Umbilical cord (tissue), 2 donors: ENCODE results near the gene TAF1C. TPM values are rescaled to one million over a fixed set of nuclear protein-coding genes. Genes with fewer than 3 reads are reported as not detected.
"Not testable (repeated sequence)": the region's sequence is repeated elsewhere in the genome, so short reads cannot be mapped to it uniquely, and the experiment has no call there.

Experiments
- DNase-seq: peaks from one replicate; pipeline ENCODE4 v3.0.0-alpha.2; 2015; ENCODE audit warnings: low spot score
- total RNA-seq: library from RNA; depleted of rRNA; stranded (reverse); fragments of >200 nt; gene quantifications from one replicate; pipeline ENCODE4 v1.2.3, GENCODE V29; 2014; ENCODE audit warnings: low replicate concordance; ENCODE audit not compliant: insufficient read depth

Gene TAF1C, protein sequence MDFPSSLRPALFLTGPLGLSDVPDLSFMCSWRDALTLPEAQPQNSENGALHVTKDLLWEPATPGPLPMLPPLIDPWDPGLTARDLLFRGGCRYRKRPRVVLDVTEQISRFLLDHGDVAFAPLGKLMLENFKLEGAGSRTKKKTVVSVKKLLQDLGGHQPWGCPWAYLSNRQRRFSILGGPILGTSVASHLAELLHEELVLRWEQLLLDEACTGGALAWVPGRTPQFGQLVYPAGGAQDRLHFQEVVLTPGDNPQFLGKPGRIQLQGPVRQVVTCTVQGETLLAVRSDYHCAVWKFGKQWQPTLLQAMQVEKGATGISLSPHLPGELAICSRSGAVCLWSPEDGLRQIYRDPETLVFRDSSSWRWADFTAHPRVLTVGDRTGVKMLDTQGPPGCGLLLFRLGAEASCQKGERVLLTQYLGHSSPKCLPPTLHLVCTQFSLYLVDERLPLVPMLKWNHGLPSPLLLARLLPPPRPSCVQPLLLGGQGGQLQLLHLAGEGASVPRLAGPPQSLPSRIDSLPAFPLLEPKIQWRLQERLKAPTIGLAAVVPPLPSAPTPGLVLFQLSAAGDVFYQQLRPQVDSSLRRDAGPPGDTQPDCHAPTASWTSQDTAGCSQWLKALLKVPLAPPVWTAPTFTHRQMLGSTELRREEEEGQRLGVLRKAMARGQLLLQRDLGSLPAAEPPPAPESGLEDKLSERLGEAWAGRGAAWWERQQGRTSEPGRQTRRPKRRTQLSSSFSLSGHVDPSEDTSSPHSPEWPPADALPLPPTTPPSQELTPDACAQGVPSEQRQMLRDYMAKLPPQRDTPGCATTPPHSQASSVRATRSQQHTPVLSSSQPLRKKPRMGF
- 9.4 TPM for total RNA-seq

- peak; percentile 94 for DNase-seq
These were observed at the start of gene TAF1C for GRCh38 chr16:84186685-84187437. TSS of gene TAF1C (minus strand) at chr16:84187057. CDS start at chr16:84184988, 2,069 bp downstream.

- DNase-seq = peak; percentile 74
These were observed 47.7 kb upstream of the TAF1C start for GRCh38 chr16:84234321-84235241.

DNA sequence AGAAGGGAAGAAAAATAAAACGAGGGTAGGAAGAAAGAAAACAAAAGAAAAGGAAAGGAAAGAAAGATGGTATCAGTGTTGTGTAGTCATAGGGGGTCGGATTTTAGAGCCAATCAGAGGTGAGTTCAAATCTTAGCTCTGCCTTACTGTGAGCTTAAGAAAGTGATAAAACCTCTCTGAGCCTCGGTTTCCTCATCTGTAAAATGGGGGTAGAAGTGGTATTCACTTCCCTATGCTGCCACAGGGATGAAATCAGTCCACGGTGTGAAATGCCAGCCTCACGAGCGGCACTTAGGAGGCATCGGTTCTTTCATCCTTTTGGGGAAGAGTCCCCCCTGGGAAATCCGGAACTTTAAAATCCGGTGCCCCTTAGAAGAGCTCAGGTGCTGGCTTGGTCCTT lies 46.9 kb upstream of the TAF1C start:
- DNase-seq = no peak

GRCh38 chr16:84232969-84233368 lies 46.1 kb upstream of the TAF1C start:
- DNase-seq = no peak

GRCh38 chr16:84232060-84232459 lies 45.2 kb upstream of the TAF1C start:
- DNase-seq = no peak

DNA sequence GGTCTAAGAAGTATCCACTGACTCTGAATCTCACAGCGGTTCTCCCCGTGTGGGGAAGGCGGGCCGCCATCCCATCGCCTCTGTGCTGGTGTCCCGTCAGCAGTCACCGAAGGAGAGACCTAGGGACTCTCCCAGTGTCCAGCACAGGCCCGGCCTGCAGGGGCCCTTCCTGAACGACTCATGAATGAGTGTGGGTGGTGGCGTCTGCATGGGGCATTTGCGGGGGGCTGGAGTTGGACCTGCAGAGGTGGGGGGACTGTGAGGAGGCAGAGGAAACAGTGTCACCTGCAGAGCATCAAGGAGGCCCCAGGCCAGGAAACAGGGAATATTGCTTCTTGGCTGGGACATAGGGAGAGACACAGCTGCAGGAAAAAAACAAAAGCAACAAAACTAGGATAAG lies 42.6 kb upstream of the TAF1C start:
- DNase-seq = no peak

DNA sequence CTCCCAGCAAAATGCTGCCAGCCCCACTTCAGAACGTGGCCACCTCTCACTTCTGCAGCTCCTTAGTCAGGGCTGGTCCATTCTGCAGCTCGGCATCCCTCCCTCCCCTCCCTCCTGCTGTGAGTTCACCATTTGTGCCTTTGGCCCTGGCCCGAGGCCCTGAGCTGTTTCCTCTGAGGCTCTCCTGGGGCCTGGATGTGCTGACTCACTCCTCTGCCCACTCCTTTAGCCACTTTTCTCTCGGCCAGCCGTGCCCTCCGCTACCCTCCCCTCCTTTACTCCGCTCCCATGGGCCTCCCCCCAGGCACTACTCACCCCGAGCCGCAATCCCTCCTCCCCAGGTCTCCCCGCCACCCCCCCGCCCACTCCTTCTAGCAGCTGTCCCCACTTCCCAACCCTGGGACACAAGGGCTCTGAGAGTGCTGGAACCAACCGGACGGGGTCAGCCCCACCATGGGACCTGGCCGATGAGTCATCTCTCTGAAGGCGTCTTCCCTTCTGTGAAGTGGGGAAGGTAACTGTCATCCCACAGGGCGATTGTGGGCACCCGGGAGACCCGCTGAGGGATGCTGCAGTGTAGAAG lies 41.5 kb upstream of the TAF1C start:
- DNase-seq = peak; percentile 85

DNA sequence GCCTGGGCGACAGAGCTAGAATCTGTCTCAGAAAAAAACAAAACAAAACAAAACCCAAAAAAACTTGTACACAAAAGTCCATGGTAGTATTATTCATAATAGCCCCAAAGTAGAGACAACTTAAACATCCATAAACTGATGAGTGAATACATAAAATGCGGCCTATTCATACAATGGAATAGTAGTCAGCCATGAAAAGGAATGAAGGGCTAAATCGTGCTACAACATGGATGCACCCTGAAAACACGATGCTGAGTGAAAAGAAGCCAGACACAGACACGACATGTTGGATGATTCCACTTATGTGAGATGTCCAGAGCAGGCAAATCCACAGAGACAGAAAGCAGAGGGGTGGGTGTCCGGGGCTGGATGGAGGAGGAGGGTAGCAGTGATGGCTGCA lies 40.7 kb upstream of the TAF1C start:
- DNase-seq = no peak

DNA sequence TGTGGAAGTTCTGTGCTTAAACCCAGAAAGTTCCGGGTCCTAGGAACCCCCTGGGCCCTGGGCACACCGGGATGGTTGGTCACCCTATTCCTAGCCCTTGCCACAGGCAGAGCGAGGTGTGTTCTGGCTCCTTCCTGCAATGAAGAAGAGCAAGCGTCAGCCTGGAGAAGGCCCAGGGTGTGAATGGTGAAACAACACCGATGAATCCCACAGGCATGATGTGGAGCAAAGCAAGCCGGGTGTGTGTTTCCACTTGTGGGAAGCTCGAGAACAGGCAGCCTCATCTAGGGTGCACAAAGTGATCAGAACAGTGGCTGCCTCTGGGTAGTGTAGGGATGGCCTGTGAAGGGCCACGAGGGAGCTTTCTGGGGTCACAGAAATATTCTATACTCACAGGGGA lies 39.2 kb upstream of the TAF1C start:
- DNase-seq = no peak

- no peak for DNase-seq
These were observed 38.7 kb upstream of the TAF1C start for GRCh38 chr16:84225571-84225970.

GRCh38 chr16:84225126-84225525 lies 38.3 kb upstream of the TAF1C start:
- DNase-seq = no peak

DNA sequence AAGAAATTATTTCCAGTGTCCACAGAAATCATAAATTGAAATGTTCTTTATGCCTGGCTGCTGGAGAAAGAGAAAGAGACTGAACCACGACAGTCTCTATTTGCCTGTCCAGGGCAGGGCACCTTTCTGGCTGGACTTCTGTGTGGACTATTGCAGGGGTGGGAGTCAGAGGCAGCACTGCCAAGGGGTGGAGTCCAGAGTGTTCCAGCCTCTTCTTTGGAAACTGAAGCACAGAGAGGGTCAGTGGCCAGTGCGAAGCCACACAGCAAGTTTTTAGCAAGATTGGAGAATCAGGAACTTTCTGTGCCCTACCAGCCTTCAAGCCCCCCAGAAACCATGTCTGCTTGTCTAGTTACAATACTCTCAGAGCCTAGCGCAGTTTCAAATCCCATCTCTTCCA lies 37.7 kb upstream of the TAF1C start:
- DNase-seq = no peak

- DNase-seq = no peak
These were observed 36.6 kb upstream of the TAF1C start for GRCh38 chr16:84223456-84223855.

DNA sequence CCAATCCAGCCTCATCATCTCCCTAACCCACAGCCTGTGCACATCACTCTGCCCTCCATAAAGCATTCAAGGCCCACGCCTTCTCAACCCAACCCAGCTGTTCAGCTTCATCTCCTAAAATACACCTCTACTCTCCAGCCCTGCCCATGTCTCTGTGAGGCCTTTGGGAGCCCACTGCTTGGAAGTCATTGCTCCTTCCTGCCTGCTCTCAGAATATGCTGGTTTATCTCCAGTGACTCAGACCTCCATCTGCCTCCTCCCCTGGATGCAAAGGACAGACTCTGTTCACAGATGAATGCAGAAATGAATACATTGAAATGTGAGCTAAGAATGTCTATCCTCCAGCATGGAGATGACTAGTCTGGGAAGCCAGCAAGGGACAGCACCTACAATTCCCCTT lies 34.0 kb upstream of the TAF1C start:
- peak; percentile 64 for DNase-seq

DNA sequence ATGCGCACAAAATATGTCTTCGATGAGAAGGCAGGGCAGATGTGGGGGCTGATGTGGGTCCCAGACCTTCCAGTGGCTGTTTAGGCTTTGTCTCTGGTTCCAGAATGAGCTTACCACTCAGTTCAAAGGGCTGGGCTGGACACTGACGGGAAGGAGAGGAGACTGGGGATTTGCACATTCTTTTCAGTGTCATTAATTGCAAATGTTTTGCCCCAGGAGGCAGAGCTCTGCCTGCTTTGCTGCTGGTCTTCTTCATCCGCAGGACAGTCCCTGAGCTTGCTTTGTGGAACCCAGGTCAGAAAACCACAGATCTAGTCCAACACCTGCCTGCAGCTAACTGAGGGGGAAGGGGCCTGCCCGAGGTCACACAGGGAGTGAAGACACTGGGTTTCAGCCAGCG lies 32.1 kb upstream of the TAF1C start:
- DNase-seq = no peak

DNA sequence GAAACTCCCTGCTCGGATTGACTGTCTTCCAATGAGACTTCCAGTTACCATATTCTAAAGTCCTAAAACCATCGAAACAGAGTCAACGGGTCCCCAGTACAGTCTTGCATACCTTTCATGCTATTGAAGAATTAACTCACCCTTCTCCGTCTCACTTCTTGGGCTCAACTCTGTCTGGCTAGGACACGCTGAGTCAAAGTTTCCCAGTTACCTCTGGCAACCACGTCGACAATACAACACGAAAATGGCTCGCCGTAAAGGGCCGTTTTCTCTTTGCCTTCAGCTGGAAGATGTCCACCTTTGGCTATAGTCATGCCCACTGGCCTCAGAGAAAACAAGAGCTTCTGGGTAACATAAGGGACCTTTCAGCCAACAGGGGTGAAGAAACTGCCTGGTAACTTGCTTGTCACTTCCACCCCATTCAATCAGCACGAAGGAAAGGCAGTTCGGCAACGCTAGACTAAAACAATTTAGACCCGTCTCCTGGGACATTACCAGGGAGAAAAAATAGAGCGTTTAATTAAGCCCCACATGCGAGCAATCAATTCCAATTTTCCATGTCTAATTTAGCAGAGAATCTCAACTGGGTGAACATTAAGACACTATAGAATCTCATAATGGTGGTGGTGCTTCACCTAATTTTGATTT lies 31.4 kb upstream of the TAF1C start:
- no peak for DNase-seq

DNA sequence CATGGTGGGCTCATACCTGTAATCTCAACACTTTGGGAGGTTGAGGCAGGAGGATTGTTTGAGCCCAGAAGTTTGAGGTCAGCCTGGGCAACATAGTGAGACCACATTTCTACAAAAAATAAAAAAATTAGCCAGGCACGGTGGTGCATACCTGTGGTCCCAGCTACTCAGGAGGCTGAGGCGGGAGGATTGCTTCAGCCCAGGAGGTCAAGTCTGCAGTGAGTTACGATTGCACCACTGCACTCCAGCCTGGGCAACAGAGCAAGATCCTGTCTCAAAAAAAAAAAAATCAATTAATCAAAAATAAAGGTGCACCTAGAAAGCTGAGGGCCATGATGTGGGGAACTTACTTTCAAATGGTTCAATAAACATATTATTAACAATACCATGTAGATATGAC lies 29.3 kb upstream of the TAF1C start:
- not testable (repeated sequence) for DNase-seq

DNA sequence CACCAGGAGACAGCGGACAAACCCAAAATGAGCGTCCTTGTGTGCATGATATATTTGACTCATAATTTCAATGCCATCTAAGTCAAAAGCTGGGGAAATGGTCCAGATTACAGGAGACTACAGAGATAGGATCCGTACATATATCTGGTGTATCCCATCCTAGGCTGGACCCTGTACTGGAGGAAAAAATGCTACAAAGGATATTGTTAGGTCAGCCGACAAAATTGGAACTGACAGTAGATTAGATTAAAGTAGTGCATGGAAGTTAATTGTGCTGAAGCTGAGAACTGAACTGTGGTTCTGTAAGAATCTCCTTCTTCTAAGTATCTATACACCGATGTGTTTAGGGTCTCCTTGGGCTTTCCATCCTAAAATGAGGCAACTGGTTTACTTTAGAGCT lies 28.7 kb upstream of the TAF1C start:
- DNase-seq = no peak

- DNase-seq = no peak
These were observed 27.7 kb upstream of the TAF1C start for GRCh38 chr16:84214451-84215066.

DNA sequence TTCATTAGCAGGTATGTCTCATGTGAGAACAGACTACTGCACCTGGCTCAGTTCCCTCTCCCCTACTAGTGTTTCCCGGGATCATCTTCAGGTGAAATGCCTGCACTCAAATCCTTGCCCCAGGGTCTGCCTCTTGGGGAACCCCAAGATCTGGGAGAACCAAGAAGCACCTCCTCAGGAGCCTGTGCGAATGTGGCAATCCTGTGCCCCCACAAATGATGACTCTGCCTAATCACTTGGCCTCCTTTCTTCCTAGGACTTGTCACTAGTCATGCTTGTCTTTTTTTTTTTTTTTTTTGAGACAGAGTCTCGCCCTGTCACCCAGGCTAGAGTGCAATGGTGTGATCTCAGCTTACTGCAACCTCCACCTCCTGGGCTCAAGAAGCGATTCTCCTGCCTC lies 25.8 kb upstream of the TAF1C start:
- DNase-seq = no peak
